ENCODE measurements around the gene OR2V2. TPM values are rescaled to one million over a fixed set of nuclear protein-coding genes. Genes with fewer than 3 reads are reported as not detected.

OR2V2 gene
- total and polyA plus RNA-seq, 10 of the 15 experiments (the other 5 are each of a cell fraction or from before 2014, with no cell fraction given) = 0.26 TPM; not detected in 9

- in situ Hi-C loops (cut with MboI) = no loop called here
- FAIRE-seq = no peak
- CTCF ChIA-PET = no interaction called here
- TF ChIP-seq SRF (IDR thresholded peaks at IDR 0.05; ENCODE audit: low read depth in 2 of 2, low read length in 2 of 2) (no peak), EGR1 (IDR thresholded peaks at IDR 0.05; ENCODE audit: borderline replicate concordance in 1 of 2, low read depth in 2 of 2, low read length in 2 of 2) (no peak), CBX5 (IDR thresholded peaks at IDR 0.05; ENCODE audit: low read depth) (no peak), ZBTB4 (CRISPR knock-in tag; IDR thresholded peaks at IDR 0.05) (no peak), ZBTB11 (CRISPR knock-in tag; IDR thresholded peaks at IDR 0.05) (no peak), ATF7 (IDR thresholded peaks at IDR 0.05; ENCODE audit: low read depth) (no peak), IKZF2 (IDR thresholded peaks at IDR 0.05) (no peak), CUX1 (IDR thresholded peaks at IDR 0.05; ENCODE audit: insufficient replicate concordance, low read depth, low read length) (no peak), MYC (IDR thresholded peaks at IDR 0.05; ENCODE audit: insufficient read depth, insufficient read length, insufficient replicate concordance, low read length, severe bottlenecking) (no peak), GATAD2B (conservative IDR thresholded peaks at IDR 0.05; ENCODE audit: low read depth) (no peak)
Observed at GRCh38 chr5:181195249-181195761, 47.9 kb downstream of the OR2V2 start.

More at GRCh38 chr5:181195249-181195761, 47.9 kb downstream of the OR2V2 start:
- H3K79me2 ChIP-seq (ENCODE audit: control insufficient read depth, insufficient read depth, low read length) = no peaks in the 10 kb centered on the region; the same call in 1 of the 2 replicates
- no peaks in the 10 kb centered on the region for H3K36me3 ChIP-seq (ENCODE audit: control insufficient read depth in 2 of 2, insufficient read depth in 2 of 2, low read length in 1 of 2)
- H3K9me3 ChIP-seq (replicated peaks; ENCODE audit: control insufficient read depth, insufficient read depth, low read length) = no peaks in the 10 kb centered on the region
- no peak overlapping the region for H3K4me2 ChIP-seq (ENCODE audit: control insufficient read depth, insufficient read depth)
- DNase-seq (ENCODE audit: low read depth, low spot score) (no peak), ATAC-seq (no peak)
- no peak overlapping the region for H3K4me3 ChIP-seq
- SMC1A ChIA-PET (ENCODE audit: uncharacterized antibody, unreplicated experiment) = no interaction called here
- 97% methylated on average over 42 of the region's 45 CpGs for WGBS (ENCODE audit: insufficient coverage, insufficient replicate concordance, low lambda C conversion rate, missing lambda C conversion rate)
- no peak overlapping the region for H2AFZ ChIP-seq (ENCODE audit: control insufficient read depth, low read depth, low read length)
- H3K27ac ChIP-seq (ENCODE audit: control insufficient read depth, insufficient read depth) = no peak overlapping the region
- H3K27me3 ChIP-seq (replicated peaks in 1 of 2; ENCODE audit: control insufficient read depth in 2 of 2, insufficient read depth in 2 of 2, low read length in 1 of 2) = no peaks in the 10 kb centered on the region
- no peak overlapping the region for H3K9ac ChIP-seq (ENCODE audit: control insufficient read depth, insufficient read depth, low read length)
- BruUV-seq (replicated peaks) = no TSS peak
- intact Hi-C loops (cut with micrococcal nuclease; ENCODE audit: unreplicated experiment) = no loop called here
- RAD21 ChIA-PET (ENCODE audit: unreplicated experiment) = no interaction called here
- POLR2A ChIA-PET = interaction anchor here (0.5 to 0.6 kb wide), 2 partner anchors 12 to 686 kb away, joined by 3 to 8 read pairs; no protein-coding TSS in a partner anchor
- peaks cover 22% of the 10 kb centered on the region for H3K4me1 ChIP-seq (ENCODE audit: control insufficient read depth, insufficient read depth, low read length)
- no peaks in the 10 kb centered on the region for H4K20me1 ChIP-seq (ENCODE audit: control insufficient read depth, insufficient read depth)
